ENCODE measurements around the gene CPNE5.

DNA sequence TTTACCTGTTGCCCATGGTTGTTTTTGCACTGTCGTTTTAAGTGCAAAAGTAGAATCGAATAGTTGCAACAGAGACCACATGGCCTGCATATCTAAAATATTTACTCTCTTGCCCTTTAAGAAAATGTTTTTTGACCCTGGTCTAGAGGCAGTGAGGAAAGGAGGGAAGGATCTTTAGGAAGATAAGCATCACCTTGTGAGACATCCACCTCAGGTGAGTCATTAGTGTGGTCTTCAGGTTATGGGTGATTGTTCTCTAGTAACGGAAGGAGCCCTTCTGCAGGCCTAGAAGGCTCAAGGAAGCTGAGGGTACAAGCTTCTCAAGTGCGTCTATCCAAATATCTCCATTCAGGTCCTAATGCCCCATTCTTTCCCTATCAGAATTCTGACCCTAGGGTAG lies 148.2 kb downstream of the CPNE5 start:
- TF ChIP-seq, protein P1, sequence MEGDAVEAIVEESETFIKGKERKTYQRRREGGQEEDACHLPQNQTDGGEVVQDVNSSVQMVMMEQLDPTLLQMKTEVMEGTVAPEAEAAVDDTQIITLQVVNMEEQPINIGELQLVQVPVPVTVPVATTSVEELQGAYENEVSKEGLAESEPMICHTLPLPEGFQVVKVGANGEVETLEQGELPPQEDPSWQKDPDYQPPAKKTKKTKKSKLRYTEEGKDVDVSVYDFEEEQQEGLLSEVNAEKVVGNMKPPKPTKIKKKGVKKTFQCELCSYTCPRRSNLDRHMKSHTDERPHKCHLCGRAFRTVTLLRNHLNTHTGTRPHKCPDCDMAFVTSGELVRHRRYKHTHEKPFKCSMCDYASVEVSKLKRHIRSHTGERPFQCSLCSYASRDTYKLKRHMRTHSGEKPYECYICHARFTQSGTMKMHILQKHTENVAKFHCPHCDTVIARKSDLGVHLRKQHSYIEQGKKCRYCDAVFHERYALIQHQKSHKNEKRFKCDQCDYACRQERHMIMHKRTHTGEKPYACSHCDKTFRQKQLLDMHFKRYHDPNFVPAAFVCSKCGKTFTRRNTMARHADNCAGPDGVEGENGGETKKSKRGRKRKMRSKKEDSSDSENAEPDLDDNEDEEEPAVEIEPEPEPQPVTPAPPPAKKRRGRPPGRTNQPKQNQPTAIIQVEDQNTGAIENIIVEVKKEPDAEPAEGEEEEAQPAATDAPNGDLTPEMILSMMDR (conservative IDR thresholded peaks at IDR 0.05; ENCODE audit: low read depth, low read length) = no peak
- no peak for TF ChIP-seq RCOR1 (IDR thresholded peaks at IDR 0.05; ENCODE audit: insufficient replicate concordance, low read length)
- TF ChIP-seq RFX5 (IDR thresholded peaks at IDR 0.05; ENCODE audit: low read depth, low read length) = no peak
- TF ChIP-seq, protein P2, sequence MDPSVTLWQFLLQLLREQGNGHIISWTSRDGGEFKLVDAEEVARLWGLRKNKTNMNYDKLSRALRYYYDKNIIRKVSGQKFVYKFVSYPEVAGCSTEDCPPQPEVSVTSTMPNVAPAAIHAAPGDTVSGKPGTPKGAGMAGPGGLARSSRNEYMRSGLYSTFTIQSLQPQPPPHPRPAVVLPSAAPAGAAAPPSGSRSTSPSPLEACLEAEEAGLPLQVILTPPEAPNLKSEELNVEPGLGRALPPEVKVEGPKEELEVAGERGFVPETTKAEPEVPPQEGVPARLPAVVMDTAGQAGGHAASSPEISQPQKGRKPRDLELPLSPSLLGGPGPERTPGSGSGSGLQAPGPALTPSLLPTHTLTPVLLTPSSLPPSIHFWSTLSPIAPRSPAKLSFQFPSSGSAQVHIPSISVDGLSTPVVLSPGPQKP (IDR thresholded peaks at IDR 0.05; ENCODE audit: borderline replicate concordance, low read depth, low read length) = no peak
- TF ChIP-seq RAD21 (IDR thresholded peaks at IDR 0.05; ENCODE audit: low read length) = no peak
- TF ChIP-seq MAFK (IDR thresholded peaks at IDR 0.05; ENCODE audit: low read depth, low read length) = no peak
- TF ChIP-seq POLR2A (IDR thresholded peaks at IDR 0.05; ENCODE audit: low read depth, low read length) = no peak
- TF ChIP-seq CHD1 (IDR thresholded peaks at IDR 0.05; ENCODE audit: low read depth, low read length) = no peak
- no peak for TF ChIP-seq FOS (IDR thresholded peaks at IDR 0.05; ENCODE audit: low read depth, low read length)
- no peak for TF ChIP-seq NFE2L2 (IDR thresholded peaks at IDR 0.05; ENCODE audit: low read depth, low read length)
- no peak for TF ChIP-seq MAZ (IDR thresholded peaks at IDR 0.05; ENCODE audit: borderline replicate concordance, low read depth, low read length)
- no peak for TF ChIP-seq SMC3 (IDR thresholded peaks at IDR 0.05; ENCODE audit: low read depth, low read length)
